B cell (primary cell): Measurements from ENCODE around the gene SMIM12.

Experiments used
- EZH2 ChIP-seq: IDR thresholded peaks from 2 replicates; pipeline ENCODE4 v1.6.1; 2012; ENCODE audit warnings: borderline replicate concordance, low read depth, mild to moderate bottlenecking, moderate library complexity, low read length; ENCODE audit not compliant: insufficient read depth, poor library complexity, severe bottlenecking
- TF ChIP-seq, protein P1 (sequence below): fragments of 200-600 bp; IDR thresholded peaks from one replicate; pipeline ENCODE4 v1.8.0; 2022; ENCODE audit warnings: antibody characterized with exemption, mild to moderate bottlenecking

DNA sequence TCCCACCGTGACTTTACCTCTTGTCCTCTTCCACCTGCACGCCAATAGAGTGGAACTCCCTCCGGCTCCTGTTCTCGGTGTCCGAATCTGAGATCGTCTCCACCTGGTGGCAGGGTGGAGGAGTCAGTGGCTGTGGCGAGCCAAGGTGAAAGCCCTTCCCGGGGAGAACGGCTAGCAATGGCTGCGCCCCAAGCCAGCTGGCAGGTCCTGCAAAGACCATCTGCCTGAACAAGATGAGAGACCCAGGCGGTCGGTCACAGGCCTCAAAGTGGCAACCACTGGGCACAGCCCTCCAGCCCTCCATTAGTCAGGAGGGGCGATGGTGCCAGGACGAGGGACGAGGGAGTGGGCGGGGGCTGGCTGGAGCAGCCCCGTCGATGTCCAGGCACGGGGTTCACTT, 25.4 kb upstream of the SMIM12 start:
- TF ChIP-seq EZH2: no peak
- TF ChIP-seq, protein P1, sequence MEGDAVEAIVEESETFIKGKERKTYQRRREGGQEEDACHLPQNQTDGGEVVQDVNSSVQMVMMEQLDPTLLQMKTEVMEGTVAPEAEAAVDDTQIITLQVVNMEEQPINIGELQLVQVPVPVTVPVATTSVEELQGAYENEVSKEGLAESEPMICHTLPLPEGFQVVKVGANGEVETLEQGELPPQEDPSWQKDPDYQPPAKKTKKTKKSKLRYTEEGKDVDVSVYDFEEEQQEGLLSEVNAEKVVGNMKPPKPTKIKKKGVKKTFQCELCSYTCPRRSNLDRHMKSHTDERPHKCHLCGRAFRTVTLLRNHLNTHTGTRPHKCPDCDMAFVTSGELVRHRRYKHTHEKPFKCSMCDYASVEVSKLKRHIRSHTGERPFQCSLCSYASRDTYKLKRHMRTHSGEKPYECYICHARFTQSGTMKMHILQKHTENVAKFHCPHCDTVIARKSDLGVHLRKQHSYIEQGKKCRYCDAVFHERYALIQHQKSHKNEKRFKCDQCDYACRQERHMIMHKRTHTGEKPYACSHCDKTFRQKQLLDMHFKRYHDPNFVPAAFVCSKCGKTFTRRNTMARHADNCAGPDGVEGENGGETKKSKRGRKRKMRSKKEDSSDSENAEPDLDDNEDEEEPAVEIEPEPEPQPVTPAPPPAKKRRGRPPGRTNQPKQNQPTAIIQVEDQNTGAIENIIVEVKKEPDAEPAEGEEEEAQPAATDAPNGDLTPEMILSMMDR: no peak
